NCI-H1694 (cell line): ENCODE results near the gene GSDME.
A peak's percentile ranks its signal among the peaks of the same experiment; 100 is the strongest.

ENCODE experiments used
- DNase-seq: peaks from one replicate; lab custom pipeline; 2025; lab: John Stamatoyannopoulos, UW

Gene GSDME

DNA sequence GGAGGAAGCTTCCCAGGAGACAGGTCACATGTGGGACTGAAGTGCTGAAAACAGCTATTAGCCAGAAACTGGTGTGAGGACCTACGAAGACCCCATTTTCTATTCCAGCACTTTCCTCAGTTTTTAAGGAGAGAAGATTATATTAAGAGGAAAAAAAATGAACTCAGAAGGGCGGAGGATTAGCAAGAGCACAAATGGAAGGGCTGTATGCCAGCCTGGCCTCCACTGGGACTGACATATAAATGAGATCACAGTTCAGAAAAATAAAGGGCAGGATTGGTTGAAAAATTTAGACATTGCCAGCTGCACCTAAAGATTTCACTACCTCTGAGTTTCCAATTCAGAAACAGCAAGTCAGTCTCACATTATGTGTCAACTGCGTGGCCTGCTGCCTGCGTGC, 53.0 kb downstream of the GSDME start:
- no peak for DNase-seq

GRCh38 chr7:24703296-24703695, 54.0 kb downstream of the GSDME start:
- no peak for DNase-seq

- DNase-seq: no peak
Measured at GRCh38 chr7:24702755-24703154, 54.5 kb downstream of the GSDME start.

DNA sequence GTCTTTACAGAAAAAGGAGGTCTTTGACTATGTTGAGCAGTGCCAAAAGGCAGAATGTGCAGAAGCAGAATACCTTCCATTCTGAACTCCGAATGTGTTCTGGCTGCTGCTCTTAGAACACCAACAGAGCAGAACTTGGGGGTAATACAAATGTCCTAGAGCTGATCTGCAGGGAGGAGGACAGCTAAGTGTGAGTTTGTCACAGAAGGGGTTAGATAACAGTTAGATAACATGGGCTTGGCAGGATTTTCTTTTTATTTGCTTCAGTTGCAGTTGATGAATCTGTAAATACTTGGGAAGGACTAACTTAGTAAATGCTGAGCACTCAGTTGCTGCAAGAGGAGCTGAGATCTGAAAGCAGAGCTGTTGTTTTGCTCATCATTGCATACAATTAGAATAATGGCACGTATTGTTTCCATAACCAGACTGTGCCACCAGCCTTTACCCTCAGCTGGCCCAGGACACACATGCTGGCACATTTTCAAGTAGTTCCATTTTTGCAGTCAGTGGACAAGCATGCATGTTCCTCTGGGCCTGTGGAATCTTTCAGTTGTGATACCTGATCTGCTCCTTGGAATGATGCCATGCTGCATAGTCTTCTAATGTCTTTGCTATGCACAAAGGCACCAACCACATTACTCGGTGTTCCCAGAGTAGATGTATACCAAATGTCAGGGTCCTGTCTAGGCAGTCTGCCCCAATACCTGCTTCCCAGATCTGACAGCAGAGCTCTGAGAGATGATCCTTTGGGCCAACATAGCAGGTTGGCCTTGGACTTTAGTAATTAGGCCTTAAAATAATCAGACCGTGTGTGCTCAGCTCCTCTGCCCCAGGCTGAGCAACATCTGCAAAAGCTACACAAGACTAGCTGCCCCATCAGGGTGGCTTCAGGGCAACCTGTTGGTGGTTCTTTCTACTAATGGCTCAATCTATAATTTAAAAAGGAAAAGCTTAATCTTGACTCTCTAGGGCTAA, 55.7 kb downstream of the GSDME start:
- DNase-seq: no peak

- no peak for DNase-seq
Measured at GRCh38 chr7:24700521-24701260, 56.6 kb downstream of the GSDME start.

DNA sequence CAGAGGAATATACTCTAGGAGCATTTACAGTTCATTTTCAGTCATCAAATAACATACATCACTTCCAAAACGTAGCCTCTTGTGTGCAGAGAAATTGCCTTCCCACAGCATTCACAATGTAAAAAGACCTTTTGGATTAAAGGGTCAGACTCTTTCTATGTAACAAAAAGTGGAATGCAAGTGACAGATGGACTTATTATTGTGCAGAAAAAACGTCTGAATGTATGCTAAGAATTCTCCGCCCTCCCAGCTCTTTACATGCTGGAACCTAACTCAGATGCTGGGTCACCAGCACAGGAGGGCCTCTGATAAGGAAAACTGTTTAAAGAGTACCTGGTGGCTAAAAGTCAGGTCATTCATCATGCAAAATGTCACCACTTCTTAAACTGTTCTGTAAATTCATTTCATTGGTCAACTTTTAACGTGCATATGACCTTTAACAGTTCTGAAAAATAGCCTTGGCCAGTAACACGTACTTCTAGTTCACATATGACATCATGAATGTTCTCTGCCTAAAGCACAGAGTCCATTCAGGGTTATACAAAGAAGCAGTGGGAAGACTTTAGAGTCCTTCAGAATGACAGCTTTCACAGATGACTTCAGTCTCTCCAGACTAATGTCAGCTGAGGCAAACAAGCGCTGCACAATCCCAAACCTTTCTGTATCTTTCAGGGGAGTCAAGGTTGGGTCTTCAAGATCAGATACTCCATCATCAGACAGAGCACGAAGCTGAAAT, 58.6 kb downstream of the GSDME start:
- DNase-seq: no peak

GRCh38 chr7:24697416-24697815, 59.8 kb downstream of the GSDME start:
- no peak for DNase-seq

- DNase-seq: no peak
Measured at GRCh38 chr7:24692592-24692991, 64.7 kb downstream of the GSDME start.

GRCh38 chr7:24690251-24690650, 67.0 kb downstream of the GSDME start:
- no peak for DNase-seq

GRCh38 chr7:24685708-24686107, 71.6 kb downstream of the GSDME start:
- no peak for DNase-seq

DNA sequence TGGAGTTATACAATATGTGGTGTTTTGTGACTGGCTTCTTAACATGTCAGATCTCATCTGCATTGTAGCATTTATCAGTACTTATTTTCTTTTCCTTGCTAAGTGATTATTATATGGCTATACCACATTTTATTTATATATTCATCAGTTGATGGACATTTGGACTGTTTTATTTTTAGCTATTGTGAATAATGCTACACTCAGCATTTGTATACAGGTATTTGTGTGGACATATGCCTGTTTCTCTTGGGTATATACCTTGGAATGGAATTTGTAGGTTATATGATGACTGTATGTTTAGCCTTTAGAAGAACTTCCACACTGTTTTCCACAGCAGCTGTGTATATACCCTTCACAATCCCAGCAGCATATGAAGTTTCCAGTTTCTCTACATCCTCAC, 86.5 kb downstream of the GSDME start:
- no peak for DNase-seq

GRCh38 chr7:24669971-24670591, 87.2 kb downstream of the GSDME start:
- DNase-seq: no peak

- no peak for DNase-seq
Measured at GRCh38 chr7:24668927-24669635, 88.2 kb downstream of the GSDME start.

DNA sequence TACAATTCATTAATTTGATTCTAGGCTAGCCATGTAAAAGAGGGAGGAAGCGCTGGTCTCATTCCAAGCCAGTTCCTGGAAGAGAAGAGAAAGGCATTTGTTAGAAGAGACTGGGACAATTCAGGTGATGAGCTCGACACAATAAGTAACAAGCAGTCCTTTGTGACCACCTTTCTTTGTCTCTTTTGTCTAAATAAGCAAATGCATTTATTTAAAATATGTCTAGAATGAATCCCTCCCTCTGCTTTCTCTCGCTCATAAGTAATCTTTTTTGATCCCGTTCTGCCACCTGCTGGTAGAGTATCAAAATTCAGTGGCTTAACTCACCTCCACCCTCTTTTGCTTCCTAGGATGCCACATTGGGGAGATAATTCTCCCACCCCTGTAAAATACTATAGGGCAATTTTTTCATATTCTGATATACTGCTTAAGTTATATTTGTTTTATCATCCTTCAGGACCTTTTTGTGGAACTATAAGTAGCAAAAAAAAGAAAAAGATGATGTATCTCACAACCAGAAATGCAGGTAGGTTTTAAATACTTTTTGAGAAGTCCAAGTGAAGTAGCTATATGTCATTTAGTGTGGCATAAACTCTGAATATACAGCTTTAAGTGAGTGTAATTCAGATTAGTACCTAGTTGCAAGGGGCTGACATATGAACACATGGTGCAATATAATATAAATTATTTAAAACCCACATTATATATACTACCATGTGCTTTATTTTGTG, 91.5 kb downstream of the GSDME start:
- peak; percentile 51 for DNase-seq

- DNase-seq: no peak
Measured at GRCh38 chr7:24660546-24660945, 96.7 kb downstream of the GSDME start.

GRCh38 chr7:24659505-24659904, 97.8 kb downstream of the GSDME start:
- DNase-seq: no peak

GRCh38 chr7:24657980-24658379, 99.3 kb downstream of the GSDME start:
- no peak for DNase-seq

DNA sequence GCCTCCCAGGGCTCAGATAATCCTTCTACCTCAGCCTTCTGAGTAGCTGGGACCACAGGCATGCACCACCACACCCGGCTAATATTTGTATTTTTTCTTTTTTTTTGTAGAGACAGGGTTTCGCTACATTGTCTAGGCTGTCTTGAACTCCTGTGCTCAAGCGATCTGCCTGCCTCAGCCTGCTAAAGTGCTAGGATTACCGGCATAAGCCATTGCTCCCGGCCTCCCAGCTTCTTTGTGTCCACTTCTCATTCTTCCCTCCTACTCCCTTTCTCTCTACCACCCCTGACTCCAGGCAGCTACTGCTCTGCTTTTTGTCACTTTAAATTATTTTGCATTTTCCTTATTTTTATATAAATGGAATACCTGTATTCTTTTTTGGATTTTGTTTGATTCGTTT, 100.7 kb downstream of the GSDME start:
- no peak for DNase-seq

GRCh38 chr7:24654305-24654704, 103.0 kb downstream of the GSDME start:
- no peak for DNase-seq

GRCh38 chr7:24653316-24654085, 103.8 kb downstream of the GSDME start:
- no peak for DNase-seq
